NCI-H1092 treated with DMSO at 0.1 percent for 48 hours (cell line): ENCODE data around the gene LILRA6.
"Not testable (repeated sequence)": the region's sequence is repeated elsewhere in the genome, so short reads cannot be mapped to it uniquely, and the experiment has no call there.

ENCODE experiments used
- DNase-seq: peaks from one replicate; lab custom pipeline; 2025; lab: John Stamatoyannopoulos, UW

Gene LILRA6

DNA sequence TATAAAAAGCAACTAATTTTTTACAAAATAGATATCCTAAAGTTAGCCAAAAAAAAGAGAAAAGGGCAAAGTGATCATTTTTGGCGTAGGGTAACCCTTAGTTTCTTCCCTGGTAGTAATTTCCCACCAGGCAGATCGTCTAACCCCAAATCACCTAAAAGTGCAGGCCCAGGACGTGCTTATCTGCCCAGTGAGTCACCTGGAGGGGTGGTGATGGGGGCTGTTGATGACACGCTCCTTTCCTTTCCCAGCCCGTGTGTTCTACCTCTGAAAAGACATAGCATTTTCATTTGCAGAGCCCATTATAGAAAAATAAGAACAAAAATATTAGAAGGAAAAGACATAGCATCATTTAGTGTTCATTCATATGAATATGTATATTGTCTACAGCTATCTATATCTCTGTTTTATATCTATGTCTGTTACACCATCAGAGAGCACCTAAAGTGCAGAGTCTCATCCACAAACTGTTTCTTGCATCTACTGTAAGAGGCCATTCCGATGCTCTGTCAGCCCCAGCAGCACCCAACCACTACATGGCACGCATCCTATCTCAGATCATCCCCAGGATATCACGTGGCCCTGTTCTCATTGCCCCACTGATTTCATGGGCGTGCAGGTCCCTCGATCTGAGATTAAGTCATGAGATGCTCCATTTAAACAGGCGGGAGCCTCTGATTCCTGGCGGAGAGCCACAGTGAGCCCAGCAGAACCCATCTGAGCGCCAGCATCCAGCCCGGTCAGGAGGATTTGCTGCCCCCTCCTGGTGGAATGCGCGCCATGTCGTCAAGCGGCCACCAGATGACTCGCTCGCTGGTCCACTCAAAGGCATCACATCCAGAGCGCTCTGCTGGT is 11.3 kb downstream of the LILRA6 start:
- DNase-seq: peak; percentile 61

- DNase-seq: no peak
Observed at GRCh38 chr19:54230031-54230430, 12.6 kb downstream of the LILRA6 start.

DNA sequence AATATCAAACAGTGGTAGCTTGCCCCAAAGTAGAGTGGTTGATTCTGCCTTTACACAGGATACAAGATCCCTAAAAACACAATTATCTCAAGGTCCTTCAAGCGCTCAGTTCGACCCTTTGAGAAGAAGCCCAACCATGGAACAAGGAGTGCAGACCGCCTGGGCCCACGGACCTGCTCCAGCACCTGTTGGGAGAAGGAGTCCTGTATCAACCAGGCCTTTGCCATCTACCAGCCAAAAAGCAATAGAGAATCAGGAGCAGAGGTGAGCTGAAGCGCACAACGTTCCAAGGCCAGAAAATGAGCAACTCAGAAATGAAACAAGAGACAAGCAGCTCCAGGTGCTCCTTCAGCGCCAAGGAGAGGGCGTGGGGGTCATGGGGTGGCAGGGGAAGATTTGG is 13.4 kb downstream of the LILRA6 start:
- no peak for DNase-seq

DNA sequence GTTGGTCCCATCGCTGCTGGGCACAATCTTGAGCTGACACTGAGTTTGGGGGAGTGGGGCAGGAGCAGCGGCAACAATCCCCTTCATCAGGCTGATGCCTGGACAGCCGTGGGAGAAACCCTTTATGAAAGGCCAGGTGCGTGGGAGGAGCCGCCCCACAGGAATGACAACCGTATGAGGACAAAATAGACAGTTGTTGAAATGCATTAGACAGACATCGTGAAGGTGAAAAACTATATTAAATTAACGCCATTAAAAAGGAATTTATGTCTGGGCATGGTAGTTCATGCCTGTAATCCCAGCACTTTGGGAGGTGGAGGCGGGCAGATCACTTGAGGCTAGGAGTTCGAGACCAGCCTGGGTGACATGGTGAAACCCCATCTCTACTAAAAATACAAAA is 18.0 kb downstream of the LILRA6 start:
- not testable (repeated sequence) for DNase-seq

DNA sequence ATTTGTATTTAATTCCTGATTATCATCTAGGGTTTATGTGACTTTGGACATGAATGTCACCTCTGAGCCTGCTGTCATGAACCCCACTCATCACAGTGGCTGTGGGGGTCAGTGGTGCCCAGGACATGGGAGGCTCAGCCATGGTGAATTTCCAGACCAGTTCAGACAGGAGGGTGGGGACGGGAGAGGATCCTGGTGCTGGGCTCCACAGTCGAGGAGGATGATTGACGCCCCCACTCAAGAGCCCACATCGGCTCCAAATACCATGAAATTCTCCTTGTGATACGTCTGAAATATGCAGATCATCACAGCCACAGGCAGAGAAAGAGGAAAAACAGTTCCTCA is 18.7 kb downstream of the LILRA6 start:
- not testable (repeated sequence) for DNase-seq

DNA sequence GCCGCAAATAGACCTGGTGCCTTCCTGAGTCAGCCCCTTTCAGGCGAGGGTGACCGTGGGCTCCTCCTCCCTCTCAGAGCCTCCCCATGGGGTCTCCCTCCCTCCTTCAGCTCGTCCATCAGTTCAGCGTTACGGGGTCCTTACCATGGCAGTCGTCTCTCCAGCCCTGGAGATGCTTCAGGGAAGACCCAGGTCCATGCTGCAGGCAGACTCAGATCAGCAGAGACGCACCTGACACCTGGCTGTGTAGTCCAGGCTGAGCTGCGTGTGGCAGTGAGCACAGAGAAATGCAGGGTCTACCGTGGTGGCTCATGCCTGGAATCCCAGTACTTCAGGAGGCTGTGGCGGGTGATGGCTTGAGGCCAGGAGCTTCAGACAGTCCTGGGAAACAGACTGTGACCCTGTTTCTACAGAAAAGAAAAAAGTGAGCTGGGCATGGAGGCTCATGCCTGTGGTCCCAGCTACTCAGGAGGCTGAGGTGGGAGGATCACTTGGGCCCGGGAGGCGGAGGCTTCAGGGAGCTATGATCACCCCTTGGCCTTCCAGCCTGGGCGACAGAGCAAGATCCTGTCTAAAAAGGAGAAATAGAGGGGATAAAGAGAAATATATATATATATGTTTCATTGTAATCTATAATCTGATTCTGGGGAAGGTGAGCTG is 19.2 kb downstream of the LILRA6 start:
- DNase-seq: not testable (repeated sequence)

DNA sequence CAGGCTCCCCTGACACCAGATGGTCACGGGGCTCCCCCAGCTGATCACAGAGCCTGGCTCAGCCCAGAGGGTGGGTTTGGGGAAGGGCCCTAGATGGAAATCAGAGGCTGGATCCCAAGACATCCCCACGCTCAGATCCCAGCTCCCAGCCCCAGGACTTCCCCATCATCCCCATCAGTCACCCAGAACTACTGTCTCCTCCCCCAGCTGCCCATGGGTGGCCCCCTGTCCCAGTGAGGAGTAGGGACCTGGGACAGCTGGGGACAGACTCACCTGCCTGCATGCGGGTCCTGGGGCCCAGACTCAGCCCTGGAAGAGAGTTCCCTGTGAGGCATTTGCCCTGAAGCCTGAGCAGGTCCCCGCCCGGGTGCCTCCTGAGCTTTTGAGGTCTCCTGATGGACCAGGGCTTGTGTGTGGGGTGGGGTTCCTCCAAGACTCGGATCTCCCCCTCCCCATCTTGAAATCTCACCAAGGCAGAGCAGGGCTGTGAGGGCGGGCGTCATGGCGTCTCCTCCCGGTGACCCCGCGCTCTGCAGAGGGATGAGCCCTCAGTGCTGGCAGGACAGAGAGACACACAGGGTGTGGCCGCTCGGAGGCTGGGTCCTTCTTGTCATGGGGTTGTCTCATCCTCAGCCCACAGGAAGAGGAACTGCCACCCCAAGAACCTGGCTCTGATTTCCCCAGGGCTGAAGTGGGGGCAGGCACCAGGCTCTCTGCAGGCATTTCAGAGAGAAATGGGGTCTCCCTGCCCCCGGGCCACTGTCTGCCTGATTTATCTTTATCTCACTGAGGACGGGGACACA is 19.9 kb downstream of the LILRA6 start, which contains the start of gene LILRB3:
LILRB3 (minus strand) TSS at position 534 of the 803 bp plus-strand sequence; CDS start at position 503, 31 bp downstream.
- not testable (repeated sequence) for DNase-seq

DNA sequence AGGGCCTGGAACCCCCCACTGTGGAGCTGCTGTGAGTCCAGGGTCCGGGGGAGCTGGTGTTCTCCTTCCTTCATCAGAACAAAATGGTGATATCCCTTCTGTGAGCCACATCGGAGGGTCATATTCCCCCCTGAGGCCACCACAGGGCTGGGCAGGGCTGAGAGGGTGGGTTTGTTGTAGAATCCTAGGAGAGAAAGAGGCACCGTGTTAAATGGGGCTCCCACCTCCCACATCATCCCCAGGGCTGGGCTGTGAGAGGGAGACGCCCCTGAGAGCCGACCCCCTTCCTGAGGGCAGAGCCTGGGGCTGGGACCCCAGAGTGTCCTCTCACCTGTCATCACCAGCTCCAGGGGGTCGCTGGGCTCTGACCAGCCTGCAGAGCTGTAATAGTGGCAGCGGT is 20.6 kb downstream of the LILRA6 start:
- DNase-seq: not testable (repeated sequence)

DNA sequence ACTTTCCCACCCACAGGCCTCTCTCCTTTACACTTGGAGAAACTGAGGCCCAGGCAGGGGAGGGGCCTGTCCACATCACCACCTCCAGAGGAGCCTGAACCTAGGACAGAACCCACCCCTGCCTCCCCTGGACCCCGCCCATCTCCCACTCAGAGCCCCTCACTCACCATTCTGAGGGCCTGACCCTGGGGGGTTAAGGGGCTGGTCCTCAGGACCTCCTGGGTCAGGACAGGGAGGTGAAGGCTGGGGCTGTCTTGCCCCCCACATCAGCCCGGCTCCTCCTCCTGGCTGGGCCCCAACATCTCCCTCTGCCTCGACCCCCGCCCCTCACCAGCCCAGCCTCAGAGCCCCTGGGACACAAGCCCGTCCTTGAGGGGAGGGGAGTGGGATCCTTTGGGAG is 22.9 kb downstream of the LILRA6 start:
- not testable (repeated sequence) for DNase-seq

DNA sequence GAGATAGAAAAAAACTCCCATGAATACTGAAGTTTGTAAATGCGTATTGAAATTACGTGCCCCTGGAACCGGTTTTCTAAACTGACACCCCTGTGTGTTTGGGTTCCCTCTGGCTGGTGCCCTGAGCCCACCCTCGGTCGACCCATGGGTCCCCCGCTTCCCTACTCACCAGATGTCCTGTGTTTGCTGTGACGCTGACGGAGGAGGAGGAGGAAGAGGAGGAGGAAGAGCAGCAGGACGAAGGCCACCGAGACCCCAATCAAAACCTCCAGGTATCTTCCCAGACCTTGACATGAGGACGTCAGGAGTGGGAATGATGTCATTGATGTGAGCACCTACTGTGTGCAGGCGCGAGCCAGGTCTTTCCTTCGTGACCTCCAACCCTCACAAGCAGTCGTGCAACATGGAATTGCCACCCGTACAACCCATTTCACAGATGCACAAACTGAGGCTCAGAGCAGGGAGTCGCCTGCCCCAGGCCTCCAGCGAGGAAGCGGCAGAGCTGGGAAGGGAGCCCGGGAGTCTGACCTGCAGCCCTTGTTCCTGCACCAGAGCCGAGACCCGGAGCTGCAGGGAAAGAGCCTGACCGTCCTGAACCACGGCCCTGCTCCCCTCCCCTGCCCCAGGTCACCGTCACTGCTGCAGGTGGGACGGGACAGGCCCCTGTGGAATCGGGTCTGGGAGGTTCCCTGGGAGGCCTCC is 23.5 kb downstream of the LILRA6 start:
- DNase-seq: no peak

DNA sequence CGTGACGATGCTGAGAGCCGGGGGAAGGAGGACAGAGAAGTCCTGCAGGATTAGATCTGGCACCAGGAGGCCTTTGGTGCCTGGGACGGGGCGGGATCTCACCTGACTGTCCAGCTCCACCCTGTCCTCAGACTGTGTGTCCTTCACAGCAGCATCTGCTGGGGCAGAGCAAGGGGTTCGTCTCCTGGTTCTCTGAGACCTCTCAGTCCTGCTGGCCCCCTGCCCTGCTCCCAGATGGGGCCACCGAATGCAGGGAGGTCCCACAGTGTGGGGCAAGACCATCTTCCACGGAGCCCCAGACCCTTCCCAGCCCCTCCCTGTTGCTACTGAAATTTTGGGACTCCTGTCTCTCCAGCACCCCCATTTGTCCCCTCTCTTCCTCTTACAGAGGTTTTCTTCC is 24.3 kb downstream of the LILRA6 start:
- no peak for DNase-seq

- not testable (repeated sequence) for DNase-seq
Observed at GRCh38 chr19:54217517-54218247, 24.9 kb downstream of the LILRA6 start.

- DNase-seq: no peak
Observed at GRCh38 chr19:54216869-54217268, 25.7 kb downstream of the LILRA6 start.

- not testable (repeated sequence) for DNase-seq
Observed at GRCh38 chr19:54214734-54215133, 27.9 kb downstream of the LILRA6 start.

- DNase-seq: not testable (repeated sequence)
Observed at GRCh38 chr19:54214217-54214616, 28.4 kb downstream of the LILRA6 start.

GRCh38 chr19:54211235-54211634 is 31.4 kb downstream of the LILRA6 start:
- DNase-seq: no peak

GRCh38 chr19:54209811-54210494 is 32.6 kb downstream of the LILRA6 start:
- DNase-seq: peak; percentile 81

DNA sequence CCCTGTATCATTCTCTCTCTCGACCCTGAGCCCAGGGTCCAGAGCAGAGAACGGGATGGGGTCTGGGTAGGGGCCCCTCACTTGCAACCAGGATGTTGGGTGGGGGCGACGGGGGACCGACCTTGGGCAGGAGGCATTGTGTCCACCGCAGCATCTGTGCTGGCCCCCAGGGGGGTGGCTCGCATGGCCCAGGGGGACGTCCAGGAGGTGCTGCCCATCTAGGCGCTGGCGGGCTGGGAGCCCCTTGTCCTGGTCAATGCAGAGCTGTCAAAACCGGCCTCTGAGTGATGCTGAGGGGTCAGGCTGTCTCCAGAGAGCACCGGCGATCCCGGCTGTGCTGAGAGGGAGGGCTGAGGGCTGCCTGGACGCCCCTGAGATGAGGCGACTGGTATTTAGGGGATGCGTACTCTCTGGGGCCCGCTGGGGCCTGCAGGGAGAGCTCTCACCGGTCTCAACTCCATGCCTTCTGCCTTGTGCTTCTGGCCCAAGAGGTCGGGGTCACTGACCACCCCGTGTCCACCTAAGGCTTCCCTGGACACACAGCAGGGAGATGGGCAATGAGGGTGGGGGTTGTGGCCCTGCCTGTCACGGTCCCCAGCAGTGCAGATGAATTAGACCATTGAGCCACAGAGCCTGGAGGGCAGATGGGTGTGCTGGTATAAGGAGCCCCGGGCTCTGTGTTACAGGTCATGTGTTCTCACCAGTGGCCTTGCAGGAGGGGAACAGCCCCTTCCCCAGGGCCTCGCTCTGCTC is 33.4 kb downstream of the LILRA6 start:
- DNase-seq: no peak

- DNase-seq: no peak
Observed at GRCh38 chr19:54208784-54209057, 33.9 kb downstream of the LILRA6 start.
